ENCODE results near the gene HSBP1L1. TPM values are rescaled to one million over a fixed set of nuclear protein-coding genes. Genes with fewer than 3 reads are reported as not detected.

HSBP1L1 gene
- total RNA-seq, 3 donors from 2014 or later, result 33.8 to 73.7 (median 68.4) TPM

DNA sequence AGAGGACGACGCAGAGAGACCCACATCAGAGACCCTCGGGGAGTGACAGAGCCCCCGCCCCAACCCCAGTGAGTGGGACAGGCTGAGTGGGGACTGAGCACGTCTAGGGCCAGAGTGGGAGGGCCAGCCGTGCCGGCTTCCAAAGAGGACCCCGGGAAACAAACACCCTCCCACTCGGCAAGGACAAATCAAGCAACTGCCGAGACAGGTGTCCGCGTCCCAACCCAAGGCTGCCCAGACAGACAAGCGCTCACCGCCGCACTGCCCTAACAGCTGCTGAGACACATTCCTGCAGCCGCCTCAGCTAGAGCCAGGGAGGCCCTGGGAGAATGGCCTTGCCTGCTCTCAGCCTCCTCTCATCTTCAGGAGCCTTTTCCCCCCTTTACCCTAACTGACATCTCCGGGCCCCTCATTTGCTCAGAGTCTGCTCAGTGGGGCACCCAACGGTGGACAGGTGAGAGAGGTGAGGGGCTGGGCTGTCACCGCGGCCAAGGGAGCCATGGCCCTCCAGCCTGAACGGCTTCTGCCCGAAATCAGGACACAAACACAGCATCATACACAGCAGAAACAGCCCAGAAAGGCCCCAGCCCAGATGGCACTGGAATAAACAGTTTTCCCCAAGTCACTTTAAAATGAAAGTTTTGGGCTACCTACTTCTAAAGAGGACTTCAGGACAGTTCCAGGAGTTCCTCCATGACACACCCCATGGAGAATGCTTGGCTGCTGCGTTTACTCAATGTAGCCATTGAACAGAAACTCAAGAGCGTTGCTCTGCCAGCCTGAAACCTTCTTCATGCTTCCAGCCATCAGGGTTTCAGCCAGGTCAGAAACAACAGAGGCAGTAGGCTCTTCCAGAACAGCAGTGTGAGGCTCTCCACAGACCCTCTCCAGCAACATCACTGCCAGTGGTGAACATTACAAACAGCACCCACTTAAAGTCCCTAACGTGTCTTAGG lies 36.6 kb upstream of the HSBP1L1 start:
- Histone ChIP-seq H3K4me3 (no peak overlapping the region), H3K9me3 (peaks cover 29% of the 10 kb centered on the region), H3K4me1 (ENCODE audit: low read depth) (no peaks in the 10 kb centered on the region), H3K36me3 (ENCODE audit: low read depth) (no peaks in the 10 kb centered on the region)
- TF ChIP-seq CTCF (IDR thresholded peaks at IDR 0.05), result no peak
- no peak for ATAC-seq
- DNase-seq, result peak; percentile 1 to 46 (median 18)
- intact Hi-C loops (cut with DNase I, micrococcal nuclease), result no loop called here

DNA sequence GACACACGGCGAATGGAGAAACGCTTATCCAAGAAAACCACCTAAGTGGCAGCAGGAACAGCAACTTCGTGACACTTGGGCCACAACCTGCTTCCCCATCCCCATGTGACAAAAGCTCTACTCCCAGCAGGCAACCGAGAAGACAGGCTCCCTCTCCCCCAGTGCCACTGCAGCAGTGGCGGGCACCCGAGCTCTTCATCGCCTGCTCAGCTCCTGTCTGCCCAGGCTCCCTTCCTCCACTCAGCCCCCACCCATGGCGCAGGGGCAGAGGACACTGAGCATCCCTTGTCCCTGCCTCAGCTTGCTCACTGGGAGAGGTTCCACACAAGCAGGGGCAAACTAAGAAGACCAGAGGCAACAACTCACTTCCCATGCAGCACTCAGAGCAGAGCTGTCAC lies 35.9 kb upstream of the HSBP1L1 start:
- H3K9me3 ChIP-seq, result peaks cover 34% of the 10 kb centered on the region
- TF ChIP-seq CTCF (IDR thresholded peaks at IDR 0.05), result no peak
- no peaks in the 10 kb centered on the region for H3K4me1 ChIP-seq (ENCODE audit: low read depth)
- no peak overlapping the region for H3K4me3 ChIP-seq
- no peak for ATAC-seq
- DNase-seq, result peak in 2 of 3 donors; percentile 12 to 38
- H3K36me3 ChIP-seq (ENCODE audit: low read depth), result no peaks in the 10 kb centered on the region
- intact Hi-C loops (cut with DNase I, micrococcal nuclease), result no loop called here

DNA sequence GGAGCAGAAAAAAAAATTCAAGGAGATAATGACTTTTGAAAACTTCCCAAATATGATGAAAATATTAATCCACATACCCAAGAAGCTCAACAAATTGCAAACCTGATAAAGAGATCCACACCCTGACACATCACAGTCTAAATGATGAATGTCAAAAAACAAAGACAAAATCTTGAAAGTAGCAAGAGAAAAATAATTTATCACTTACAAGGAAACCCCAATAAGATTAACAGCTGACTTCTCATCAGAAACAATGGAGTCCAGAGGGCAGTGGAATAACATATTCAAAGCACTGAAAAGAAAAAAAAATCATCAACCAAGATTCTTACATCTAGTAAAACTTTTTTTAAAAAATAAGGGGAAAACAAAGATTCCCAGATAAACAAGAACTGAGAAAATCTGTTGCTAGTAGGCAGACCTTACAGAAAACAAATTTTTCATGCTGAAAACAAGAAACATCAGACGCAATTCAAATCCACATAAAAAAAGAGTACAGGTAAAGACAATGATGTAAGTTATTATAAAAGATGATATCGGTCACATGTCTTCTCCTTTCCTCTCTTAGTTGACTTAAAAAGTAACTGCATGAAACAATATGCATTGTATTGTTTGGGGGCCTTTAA lies 34.3 kb upstream of the HSBP1L1 start:
- DNase-seq (no peak), ATAC-seq (no peak)
- Histone ChIP-seq H3K36me3 (ENCODE audit: low read depth) (no peaks in the 10 kb centered on the region), H3K4me1 (ENCODE audit: low read depth) (peaks cover 13% of the 10 kb centered on the region), H3K4me3 (no peak overlapping the region), H3K9me3 (peaks cover 36% of the 10 kb centered on the region)
- intact Hi-C loops (cut with DNase I, micrococcal nuclease), result no loop called here
- no peak for TF ChIP-seq CTCF (IDR thresholded peaks at IDR 0.05)

DNA sequence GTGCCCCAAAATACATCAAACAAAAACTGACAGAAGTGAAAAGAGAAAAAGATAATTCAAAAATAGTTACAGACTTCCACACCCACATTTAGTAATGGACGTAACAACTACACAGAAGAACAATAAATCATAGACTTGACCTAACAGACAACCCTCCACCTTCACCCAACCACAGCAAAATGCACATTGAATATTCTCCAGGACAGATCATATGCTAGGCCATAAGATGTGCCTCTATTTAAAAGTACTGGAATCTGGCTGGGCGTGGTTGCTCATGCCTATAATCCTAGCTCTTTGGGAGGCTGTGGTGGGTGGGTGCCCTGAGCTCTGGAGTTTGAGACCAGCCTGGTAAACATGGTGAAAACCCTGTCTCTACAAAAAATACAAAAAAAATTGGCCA lies 33.0 kb upstream of the HSBP1L1 start:
- intact Hi-C loops (cut with DNase I, micrococcal nuclease), result no loop called here
- DNase-seq (peak in 2 of 3 donors; percentile 0 to 1), ATAC-seq (no peak)
- Histone ChIP-seq H3K4me1 (ENCODE audit: low read depth) (peaks cover 22% of the 10 kb centered on the region), H3K9me3 (peaks cover 36% of the 10 kb centered on the region), H3K36me3 (ENCODE audit: low read depth) (no peaks in the 10 kb centered on the region), H3K4me3 (no peak overlapping the region)
- TF ChIP-seq CTCF (IDR thresholded peaks at IDR 0.05), result no peak

- no peak for ATAC-seq
- TF ChIP-seq CTCF (IDR thresholded peaks at IDR 0.05), result no peak
- H3K36me3 ChIP-seq (ENCODE audit: low read depth), result no peaks in the 10 kb centered on the region
- peaks cover 26% of the 10 kb centered on the region for H3K4me1 ChIP-seq (ENCODE audit: low read depth)
- no peak overlapping the region for H3K4me3 ChIP-seq
- intact Hi-C loops (cut with DNase I, micrococcal nuclease), result no loop called here
- no peak for DNase-seq
- H3K9me3 ChIP-seq, result peaks cover 36% of the 10 kb centered on the region
These were observed 31.5 kb upstream of the HSBP1L1 start for GRCh38 chr18:79932907-79933306.
